Middle frontal gyrus (tissue), 1 donor: ENCODE data around the gene MAZ.

ENCODE experiments used
- DNase-seq: peaks from one replicate; pipeline ENCODE4 v3.0.0-alpha.2; 2015; ENCODE audit warnings: low spot score; ENCODE audit errors: extremely low spot score

Gene MAZ

DNA sequence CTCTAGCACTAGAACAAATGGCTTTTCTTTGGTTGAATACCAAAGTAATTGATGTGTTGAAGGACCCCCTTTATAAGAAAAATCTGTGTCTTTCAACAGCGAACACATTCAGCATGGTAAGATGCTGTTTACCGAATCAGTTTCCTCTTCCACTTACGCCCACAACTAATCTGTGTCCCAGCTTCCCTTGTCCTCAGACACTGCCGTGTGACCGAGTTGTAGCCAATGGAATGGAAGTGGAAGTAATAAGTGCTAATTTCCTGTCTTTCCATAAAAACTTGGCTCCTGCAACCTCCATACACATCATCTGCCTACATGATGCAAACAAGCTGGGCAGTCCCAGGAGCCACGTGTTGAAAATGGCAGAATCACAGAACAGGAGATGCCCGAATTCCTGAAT, 46.3 kb downstream of the MAZ start:
- peak; percentile 5 for DNase-seq

DNA sequence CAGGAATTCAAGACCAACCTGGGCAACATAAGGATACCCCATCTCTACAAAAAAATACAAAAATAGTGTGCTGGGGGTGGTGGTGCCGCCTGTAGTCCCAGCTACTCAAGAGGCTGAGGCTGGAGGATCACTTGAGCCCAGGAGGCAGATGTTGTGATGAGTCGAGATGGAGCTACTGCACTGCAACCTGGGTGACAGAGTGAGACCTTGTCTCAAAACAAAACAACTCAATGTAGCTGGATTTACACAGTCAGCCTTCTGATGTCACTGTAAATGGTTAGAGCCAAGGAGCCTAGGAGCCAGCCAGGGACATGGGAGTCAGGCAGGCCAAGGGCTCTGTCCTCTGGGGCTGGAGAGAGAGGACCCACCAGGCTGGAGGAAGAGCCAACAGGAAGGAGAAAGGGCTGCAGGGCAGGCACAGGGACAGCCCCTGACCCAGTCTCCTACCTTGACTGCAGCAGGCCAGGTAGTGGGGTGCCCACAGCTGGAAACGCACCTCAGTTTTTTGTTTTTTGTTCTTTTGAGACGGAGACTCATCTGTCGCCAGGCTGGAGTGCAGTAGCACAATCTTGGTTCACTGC, 48.3 kb downstream of the MAZ start:
- no peak for DNase-seq

DNA sequence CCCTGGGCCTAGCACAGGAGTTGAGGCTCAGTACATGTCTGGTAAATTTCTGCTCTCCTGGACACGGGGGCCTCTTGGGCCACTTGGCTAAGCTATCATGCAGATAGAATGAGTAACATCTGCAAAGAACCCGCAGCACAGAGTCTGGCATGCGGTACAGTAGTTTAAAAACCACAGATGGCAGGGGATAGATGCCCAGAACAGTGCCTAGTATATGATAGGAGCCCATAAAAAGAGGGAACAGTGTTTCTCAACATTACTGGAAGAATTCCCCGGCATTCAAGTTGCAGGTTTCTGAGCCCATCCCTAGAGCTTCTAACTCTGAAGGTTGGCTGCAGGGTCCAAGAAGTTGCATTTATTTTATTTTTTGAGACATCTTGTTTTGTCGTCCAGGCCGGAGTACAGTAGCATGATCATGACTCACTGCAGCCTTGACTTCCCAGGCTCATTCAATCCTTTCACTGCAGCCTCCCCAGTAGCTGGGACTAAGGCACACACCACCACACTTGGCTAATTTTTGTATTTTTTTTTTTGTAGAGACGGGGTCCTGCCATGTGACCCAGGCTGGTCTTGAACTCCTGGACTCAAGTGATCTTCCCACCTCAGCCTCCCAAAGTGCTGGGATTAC, 50.9 kb downstream of the MAZ start:
- DNase-seq = no peak

DNA sequence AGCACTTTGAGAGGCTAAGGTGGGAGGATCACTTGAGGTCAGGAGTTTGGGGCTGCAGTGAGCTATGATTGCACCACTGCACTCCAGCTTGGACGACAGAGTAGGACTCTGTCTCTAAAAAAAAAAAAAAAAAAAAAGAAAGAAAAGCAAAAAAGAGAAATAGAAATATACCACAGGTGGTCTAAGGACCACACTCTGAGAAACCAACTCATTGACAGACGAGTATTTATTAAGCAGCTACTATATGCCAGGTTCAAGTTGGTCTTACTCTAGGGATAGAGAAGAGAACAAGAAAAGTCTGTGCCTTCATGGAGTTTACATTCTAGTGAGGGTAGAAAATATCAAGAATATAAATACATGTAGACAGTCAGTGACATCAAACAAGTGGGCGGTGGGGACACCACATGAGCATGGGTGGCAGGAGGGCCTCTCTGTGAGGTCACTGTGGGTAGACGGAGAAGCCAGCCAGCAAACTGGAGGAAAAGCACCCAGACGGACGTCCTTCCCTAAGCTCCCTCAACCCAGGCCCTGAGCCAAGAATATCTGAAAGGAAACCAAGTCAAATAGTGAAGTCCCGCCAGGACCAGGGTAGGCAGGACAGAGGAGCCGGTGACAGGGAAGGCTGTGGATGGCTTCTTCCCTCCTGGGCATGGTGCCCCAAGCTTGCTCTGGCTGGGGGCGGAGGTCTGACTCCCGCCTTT, 52.0 kb downstream of the MAZ start:
- DNase-seq = no peak

DNA sequence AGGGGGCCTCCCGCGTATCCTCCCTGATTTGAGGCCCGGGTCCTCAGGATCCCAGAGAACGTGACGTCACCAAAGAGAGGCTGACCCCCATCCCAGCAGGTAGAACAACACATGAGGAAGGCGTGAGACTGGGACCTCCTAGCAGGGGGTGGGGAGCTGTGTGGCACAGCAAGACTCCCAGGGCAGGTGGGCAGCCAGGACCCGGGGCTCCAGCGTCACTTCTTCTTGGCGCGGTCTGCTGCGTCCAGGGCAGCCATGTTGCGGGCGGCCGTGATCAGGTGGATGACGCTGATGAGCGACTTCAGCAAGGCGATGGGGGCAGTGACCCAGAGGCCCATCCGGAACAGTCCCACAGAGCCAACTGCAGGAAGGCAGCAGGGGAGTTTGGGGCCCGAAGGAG, 52.6 kb downstream of the MAZ start:
- no peak for DNase-seq

DNA sequence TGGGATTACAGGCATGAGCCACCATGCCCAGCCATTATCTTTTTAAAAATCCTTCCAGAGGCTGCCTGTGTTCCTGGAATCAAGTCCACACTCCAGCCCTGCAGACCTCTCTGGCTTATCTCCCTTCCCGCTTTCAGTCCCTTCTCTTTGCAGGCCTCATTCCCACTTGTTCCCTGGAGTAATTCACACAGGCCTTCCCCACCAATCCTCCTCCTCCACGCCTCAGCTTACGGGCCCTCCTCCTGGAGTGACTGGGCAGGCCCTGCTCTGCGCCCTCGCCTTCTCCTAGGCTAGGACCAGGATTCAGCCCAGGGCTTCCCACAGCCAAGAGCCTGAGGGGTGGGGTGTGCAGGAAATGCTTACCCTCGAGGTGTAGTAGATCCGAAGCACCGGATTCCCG, 53.9 kb downstream of the MAZ start:
- DNase-seq = no peak
